WERI-Rb-1 (cell line): Measurements from ENCODE around the gene PDCD6IP.

Experiments used
- DNase-seq: peaks from one replicate; pipeline ENCODE4 v3.0.0-alpha.2; 2020
- H3K27ac ChIP-seq: fragments of 250-450 bp; sonication (Bioruptor Pico); 2 replicates; pipeline ENCODE4 v1.5.1; 2020; ENCODE audit warnings: mild to moderate bottlenecking, moderate library complexity
- H3K27me3 ChIP-seq: fragments of 250-450 bp; sonication (Bioruptor Pico); 2 replicates; pipeline ENCODE4 v1.5.1; 2021; ENCODE audit warnings: mild to moderate bottlenecking, low read depth, moderate library complexity; ENCODE audit not compliant: insufficient read depth, severe bottlenecking
- H3K36me3 ChIP-seq: fragments of 250-450 bp; sonication (Bioruptor Pico); 2 replicates; pipeline ENCODE4 v1.5.1; 2020; ENCODE audit warnings: mild to moderate bottlenecking, moderate library complexity
- H3K4me3 ChIP-seq: 2 replicates; pipeline ENCODE4 v1.5.1; 2011; ENCODE audit warnings: low read depth, mild to moderate bottlenecking, control low read depth, low read length
- H3K9me3 ChIP-seq: fragments of 250-450 bp; sonication (Bioruptor Pico); 2 replicates; pipeline ENCODE4 v1.5.1; 2021; ENCODE audit warnings: mild to moderate bottlenecking, moderate library complexity; ENCODE audit not compliant: severe bottlenecking
- CTCF ChIP-seq: IDR thresholded peaks from 2 replicates; pipeline ENCODE4 v1.5.1; 2011; ENCODE audit warnings: low read depth, mild to moderate bottlenecking, control low read depth, inconsistent platforms, low read length

The PDCD6IP gene

GRCh38 chr3:33895658-33896057 is 97.2 kb downstream of the PDCD6IP start:
- Histone ChIP-seq H3K27me3 (no peaks in the 10 kb centered on the region), H3K4me3 (no peak overlapping the region), H3K36me3 (no peaks in the 10 kb centered on the region), H3K27ac (no peak overlapping the region), H3K9me3 (no peaks in the 10 kb centered on the region)
- DNase-seq: no peak
- TF ChIP-seq CTCF: no peak

- no peak overlapping the region for H3K4me3 ChIP-seq
- H3K9me3 ChIP-seq: no peaks in the 10 kb centered on the region
- no peak overlapping the region for H3K27ac ChIP-seq
- TF ChIP-seq CTCF: no peak
- H3K27me3 ChIP-seq: no peaks in the 10 kb centered on the region
- no peaks in the 10 kb centered on the region for H3K36me3 ChIP-seq
- DNase-seq: no peak
These were observed 98.9 kb downstream of the PDCD6IP start for GRCh38 chr3:33897306-33897705.

- no peak for DNase-seq
- no peaks in the 10 kb centered on the region for H3K27me3 ChIP-seq
- H3K36me3 ChIP-seq: no peaks in the 10 kb centered on the region
- H3K27ac ChIP-seq: no peak overlapping the region
- H3K4me3 ChIP-seq: no peak overlapping the region
- no peaks in the 10 kb centered on the region for H3K9me3 ChIP-seq
- no peak for TF ChIP-seq CTCF
These were observed 100.5 kb downstream of the PDCD6IP start for GRCh38 chr3:33898901-33899300.

GRCh38 chr3:33900440-33900808 is 102.0 kb downstream of the PDCD6IP start:
- no peaks in the 10 kb centered on the region for H3K27me3 ChIP-seq
- no peak for DNase-seq
- no peak overlapping the region for H3K27ac ChIP-seq
- H3K4me3 ChIP-seq: no peak overlapping the region
- H3K36me3 ChIP-seq: no peaks in the 10 kb centered on the region
- TF ChIP-seq CTCF: no peak
- H3K9me3 ChIP-seq: no peaks in the 10 kb centered on the region

GRCh38 chr3:33900809-33901505 is 102.5 kb downstream of the PDCD6IP start:
- Histone ChIP-seq H3K9me3 (no peaks in the 10 kb centered on the region), H3K4me3 (no peak overlapping the region), H3K27me3 (no peaks in the 10 kb centered on the region), H3K36me3 (no peaks in the 10 kb centered on the region), H3K27ac (no peak overlapping the region)
- no peak for TF ChIP-seq CTCF
- DNase-seq: no peak
